ENCODE results near the gene KLF5.

- TF ChIP-seq, protein P1, sequence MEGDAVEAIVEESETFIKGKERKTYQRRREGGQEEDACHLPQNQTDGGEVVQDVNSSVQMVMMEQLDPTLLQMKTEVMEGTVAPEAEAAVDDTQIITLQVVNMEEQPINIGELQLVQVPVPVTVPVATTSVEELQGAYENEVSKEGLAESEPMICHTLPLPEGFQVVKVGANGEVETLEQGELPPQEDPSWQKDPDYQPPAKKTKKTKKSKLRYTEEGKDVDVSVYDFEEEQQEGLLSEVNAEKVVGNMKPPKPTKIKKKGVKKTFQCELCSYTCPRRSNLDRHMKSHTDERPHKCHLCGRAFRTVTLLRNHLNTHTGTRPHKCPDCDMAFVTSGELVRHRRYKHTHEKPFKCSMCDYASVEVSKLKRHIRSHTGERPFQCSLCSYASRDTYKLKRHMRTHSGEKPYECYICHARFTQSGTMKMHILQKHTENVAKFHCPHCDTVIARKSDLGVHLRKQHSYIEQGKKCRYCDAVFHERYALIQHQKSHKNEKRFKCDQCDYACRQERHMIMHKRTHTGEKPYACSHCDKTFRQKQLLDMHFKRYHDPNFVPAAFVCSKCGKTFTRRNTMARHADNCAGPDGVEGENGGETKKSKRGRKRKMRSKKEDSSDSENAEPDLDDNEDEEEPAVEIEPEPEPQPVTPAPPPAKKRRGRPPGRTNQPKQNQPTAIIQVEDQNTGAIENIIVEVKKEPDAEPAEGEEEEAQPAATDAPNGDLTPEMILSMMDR (IDR thresholded peaks at IDR 0.05; ENCODE audit: insufficient read depth, low read length, poor library complexity, severe bottlenecking): no peak
- TF ChIP-seq EZH2phosphoT487 (conservative IDR thresholded peaks at IDR 0.05; ENCODE audit: low read length): no peak
Observed at GRCh38 chr13:73011751-73012150, 47.1 kb upstream of the KLF5 start.
